Activated naive CD4-positive, alpha-beta T cell treated with anti-CD3 and anti-CD28 coated beads, Interleukin-2, amount 50 U/mL, for 24 hours (primary cell): ENCODE measurements around the gene IFI30.

Source experiments
- H3K27ac Mint-ChIP-seq: one replicate; pipeline ENCODE4 v1.8.0; 2021; ENCODE audit warnings: mild to moderate bottlenecking, mixed read lengths
- H3K27me3 Mint-ChIP-seq: one replicate; pipeline ENCODE4 v1.8.0; 2021; ENCODE audit warnings: mixed read lengths
- H3K36me3 Mint-ChIP-seq: one replicate; pipeline ENCODE4 v1.8.0; 2021; ENCODE audit warnings: mixed read lengths
- H3K4me1 Mint-ChIP-seq: one replicate; pipeline ENCODE4 v1.8.0; 2021; ENCODE audit warnings: mixed read lengths
- H3K4me3 Mint-ChIP-seq: one replicate; pipeline ENCODE4 v1.8.0; 2021; ENCODE audit warnings: mild to moderate bottlenecking, mixed read lengths
- H3K9me3 Mint-ChIP-seq: one replicate; pipeline ENCODE4 v1.8.0; 2021; ENCODE audit warnings: mixed read lengths

IFI30 gene

GRCh38 chr19:18160493-18160970 lies 13.1 kb upstream of the IFI30 start:
- Mint-ChIP-seq H3K27ac (peak overlapping the region; percentile 79), H3K36me3 (peaks cover 4% of the 10 kb centered on the region), H3K4me3 (peak overlapping the region; percentile 74), H3K9me3 (no peaks in the 10 kb centered on the region), H3K4me1 (peaks cover 18% of the 10 kb centered on the region), H3K27me3 (no peaks in the 10 kb centered on the region)

GRCh38 chr19:18160971-18161635 lies 12.5 kb upstream of the IFI30 start:
- Mint-ChIP-seq H3K36me3 (peaks cover 4% of the 10 kb centered on the region), H3K9me3 (no peaks in the 10 kb centered on the region), H3K4me3 (peak overlapping the region; percentile 74), H3K4me1 (peaks cover 17% of the 10 kb centered on the region), H3K27me3 (no peaks in the 10 kb centered on the region), H3K27ac (no peak overlapping the region)

- no peak overlapping the region for H3K27ac Mint-ChIP-seq
- H3K9me3 Mint-ChIP-seq = no peaks in the 10 kb centered on the region
- no peak overlapping the region for H3K4me3 Mint-ChIP-seq
- H3K36me3 Mint-ChIP-seq = peaks cover 2% of the 10 kb centered on the region
- no peaks in the 10 kb centered on the region for H3K27me3 Mint-ChIP-seq
- H3K4me1 Mint-ChIP-seq = peaks cover 12% of the 10 kb centered on the region
These were observed 12.0 kb upstream of the IFI30 start for GRCh38 chr19:18161636-18162002.

GRCh38 chr19:18164072-18164471 lies 9.5 kb upstream of the IFI30 start:
- Mint-ChIP-seq H3K27ac (no peak overlapping the region), H3K36me3 (peaks cover 4% of the 10 kb centered on the region), H3K4me3 (no peak overlapping the region), H3K9me3 (no peaks in the 10 kb centered on the region), H3K27me3 (no peaks in the 10 kb centered on the region), H3K4me1 (peaks cover 15% of the 10 kb centered on the region)

GRCh38 chr19:18165794-18166544 lies 7.6 kb upstream of the IFI30 start:
- Mint-ChIP-seq H3K36me3 (peaks cover 3% of the 10 kb centered on the region), H3K27ac (no peak overlapping the region), H3K27me3 (no peaks in the 10 kb centered on the region), H3K4me1 (peaks cover 8% of the 10 kb centered on the region), H3K9me3 (no peaks in the 10 kb centered on the region), H3K4me3 (no peak overlapping the region)

- H3K4me3 Mint-ChIP-seq = no peak overlapping the region
- H3K4me1 Mint-ChIP-seq = peaks cover 3% of the 10 kb centered on the region
- H3K36me3 Mint-ChIP-seq = peaks cover 3% of the 10 kb centered on the region
- no peaks in the 10 kb centered on the region for H3K27me3 Mint-ChIP-seq
- no peaks in the 10 kb centered on the region for H3K9me3 Mint-ChIP-seq
- no peak overlapping the region for H3K27ac Mint-ChIP-seq
These were observed 6.6 kb upstream of the IFI30 start for GRCh38 chr19:18167011-18167410.

GRCh38 chr19:18167975-18168645 lies 5.5 kb upstream of the IFI30 start:
- Mint-ChIP-seq H3K4me1 (peaks cover 3% of the 10 kb centered on the region), H3K27ac (no peak overlapping the region), H3K27me3 (no peaks in the 10 kb centered on the region), H3K36me3 (peaks cover 3% of the 10 kb centered on the region), H3K9me3 (no peaks in the 10 kb centered on the region), H3K4me3 (no peak overlapping the region)

GRCh38 chr19:18168673-18169381 lies 4.8 kb upstream of the IFI30 start:
- Mint-ChIP-seq H3K27me3 (no peaks in the 10 kb centered on the region), H3K27ac (no peak overlapping the region), H3K36me3 (peaks cover 3% of the 10 kb centered on the region), H3K4me1 (peaks cover 3% of the 10 kb centered on the region), H3K4me3 (no peak overlapping the region), H3K9me3 (no peaks in the 10 kb centered on the region)

GRCh38 chr19:18170714-18171255 lies 2.8 kb upstream of the IFI30 start:
- Mint-ChIP-seq H3K27ac (no peak overlapping the region), H3K36me3 (peaks cover 3% of the 10 kb centered on the region), H3K4me3 (no peak overlapping the region), H3K4me1 (peaks cover 8% of the 10 kb centered on the region), H3K9me3 (no peaks in the 10 kb centered on the region), H3K27me3 (no peaks in the 10 kb centered on the region)

- Mint-ChIP-seq H3K4me1 (peaks cover 8% of the 10 kb centered on the region), H3K36me3 (peaks cover 3% of the 10 kb centered on the region), H3K4me3 (no peak overlapping the region), H3K27ac (no peak overlapping the region), H3K27me3 (no peaks in the 10 kb centered on the region), H3K9me3 (no peaks in the 10 kb centered on the region)
These were observed 1.8 kb upstream of the IFI30 start for GRCh38 chr19:18171605-18172327.

- Mint-ChIP-seq H3K4me1 (peaks cover 8% of the 10 kb centered on the region), H3K27ac (no peak overlapping the region), H3K36me3 (peaks cover 3% of the 10 kb centered on the region), H3K4me3 (peak overlapping the region; percentile 33), H3K27me3 (no peaks in the 10 kb centered on the region), H3K9me3 (no peaks in the 10 kb centered on the region)
These were observed 1.1 kb upstream of the IFI30 start for GRCh38 chr19:18172331-18173053.

- Mint-ChIP-seq H3K36me3 (peaks cover 2% of the 10 kb centered on the region), H3K4me1 (peaks cover 6% of the 10 kb centered on the region), H3K4me3 (peak overlapping the region; percentile 85), H3K9me3 (no peaks in the 10 kb centered on the region), H3K27ac (no peak overlapping the region), H3K27me3 (no peaks in the 10 kb centered on the region)
These were observed 500 bp upstream of the IFI30 start for GRCh38 chr19:18173054-18173571.

GRCh38 chr19:18174983-18175382 lies 1.4 kb downstream of the IFI30 start:
- Mint-ChIP-seq H3K36me3 (no peaks in the 10 kb centered on the region), H3K4me3 (peak overlapping the region; percentile 39), H3K4me1 (peaks cover 5% of the 10 kb centered on the region), H3K9me3 (no peaks in the 10 kb centered on the region), H3K27me3 (no peaks in the 10 kb centered on the region), H3K27ac (no peak overlapping the region)
